ENCODE measurements around the gene GPR12.
A peak's percentile ranks its signal among the peaks of the same experiment; 100 is the strongest.

Gene GPR12

DNA sequence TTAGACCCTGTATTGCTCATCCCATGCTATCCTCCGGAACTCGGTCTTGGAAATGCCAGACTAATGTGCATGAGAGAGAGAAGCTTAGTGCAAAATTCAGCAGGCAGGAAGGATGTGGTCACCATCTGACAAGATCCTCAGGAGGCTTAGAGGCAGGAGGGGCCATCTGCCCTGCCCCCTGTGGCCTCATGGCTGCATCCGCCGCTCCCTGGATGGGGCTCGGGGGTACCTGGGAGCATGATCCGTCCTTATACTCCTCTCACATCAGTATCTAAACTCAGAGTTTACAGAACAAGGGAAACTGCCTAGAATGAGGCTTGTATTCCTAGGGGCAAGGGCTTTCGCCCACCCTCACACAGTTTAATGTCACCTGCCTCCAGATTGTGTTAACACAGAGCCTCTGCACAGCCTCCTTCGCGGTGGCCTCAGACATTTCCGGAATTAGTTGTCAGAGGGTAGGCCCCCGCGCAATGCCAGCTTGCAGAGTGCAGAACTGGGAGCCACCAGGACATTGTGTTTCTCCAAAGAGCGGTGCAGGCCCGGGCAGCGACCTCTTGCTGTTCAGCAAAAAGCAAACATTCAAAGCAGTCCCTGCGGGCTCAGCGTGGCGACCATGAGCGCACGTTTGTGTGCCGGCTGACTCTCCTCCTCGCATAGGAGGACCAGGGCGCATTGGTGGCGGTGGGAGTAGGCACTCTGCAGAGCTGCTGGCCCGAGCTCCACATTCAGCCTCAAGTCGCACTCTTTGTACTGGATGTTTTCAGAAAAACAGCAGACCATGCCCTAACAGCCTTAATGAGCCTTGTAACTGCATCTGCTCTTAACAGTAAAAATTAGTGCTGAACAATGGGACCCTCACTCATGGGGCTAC, 39.1 kb downstream of the GPR12 start:
- H3K27me3 Mint-ChIP-seq = no peaks in the 10 kb centered on the region
- no peaks in the 10 kb centered on the region for H3K9me3 Mint-ChIP-seq
- H3K4me3 Mint-ChIP-seq = peak overlapping the region; percentile 81 to 89
- peaks cover 31% of the 10 kb centered on the region for H3K4me1 Mint-ChIP-seq
- DNase-seq (peak; percentile 38 to 42), ATAC-seq (peak; percentile 89)
- peak overlapping the region; percentile 86 to 94 for H3K27ac Mint-ChIP-seq

DNA sequence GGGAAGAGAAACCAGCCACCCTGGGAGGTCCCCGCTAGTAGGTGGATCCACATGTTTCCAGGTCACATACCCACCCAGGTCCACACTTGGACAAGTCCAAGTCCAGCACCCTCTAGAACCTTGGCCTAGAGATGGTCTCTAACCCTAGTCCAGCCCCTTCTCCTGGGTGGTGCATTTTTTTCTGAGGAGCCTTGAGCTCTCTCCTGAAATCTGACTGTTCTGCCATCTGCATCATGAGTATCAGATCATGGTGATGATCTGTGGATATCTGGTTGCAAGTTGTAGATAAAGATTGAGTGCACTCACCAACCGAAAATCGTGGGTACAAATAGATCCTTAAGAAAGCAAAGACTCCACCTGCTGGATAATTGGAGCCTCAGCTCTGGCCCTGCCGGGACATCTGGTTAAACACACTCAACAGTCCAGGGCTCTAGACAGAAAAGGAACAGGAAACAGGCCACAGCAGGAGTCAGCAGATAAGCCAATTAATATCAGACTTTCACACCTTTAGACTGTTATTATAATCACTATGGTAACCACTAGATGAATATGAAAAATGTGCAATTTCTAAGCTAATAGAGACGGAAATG, 41.1 kb downstream of the GPR12 start:
- Mint-ChIP-seq H3K4me1 (peaks cover 31% of the 10 kb centered on the region), H3K27me3 (no peaks in the 10 kb centered on the region), H3K9me3 (no peaks in the 10 kb centered on the region), H3K4me3 (no peak overlapping the region), H3K27ac (peak overlapping the region in 1 of 2 donors; percentile 27)
- ATAC-seq = no peak
- no peak for DNase-seq

DNA sequence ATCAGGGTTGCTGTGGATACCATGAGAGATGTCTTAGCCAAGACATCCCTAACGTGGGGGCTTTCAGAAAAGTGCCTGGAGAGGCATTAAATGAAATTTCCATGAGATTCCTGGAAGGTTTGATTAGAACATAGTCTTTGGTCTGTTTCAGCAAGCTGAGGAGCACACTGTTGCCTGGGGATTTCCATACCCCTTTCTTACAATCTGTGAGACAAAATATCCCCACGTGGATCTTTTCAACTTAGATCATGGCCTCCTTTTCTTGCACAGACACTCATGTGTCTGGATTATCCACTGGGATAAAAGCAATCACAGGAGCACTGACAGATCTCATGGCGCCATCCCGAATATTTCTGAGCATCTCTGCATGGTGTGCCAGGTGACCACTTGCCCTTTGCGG, 41.7 kb downstream of the GPR12 start:
- DNase-seq (no peak), ATAC-seq (no peak)
- no peak overlapping the region for H3K4me3 Mint-ChIP-seq
- peaks cover 31% of the 10 kb centered on the region for H3K4me1 Mint-ChIP-seq
- no peaks in the 10 kb centered on the region for H3K27me3 Mint-ChIP-seq
- no peak overlapping the region for H3K27ac Mint-ChIP-seq
- H3K9me3 Mint-ChIP-seq = no peaks in the 10 kb centered on the region

DNA sequence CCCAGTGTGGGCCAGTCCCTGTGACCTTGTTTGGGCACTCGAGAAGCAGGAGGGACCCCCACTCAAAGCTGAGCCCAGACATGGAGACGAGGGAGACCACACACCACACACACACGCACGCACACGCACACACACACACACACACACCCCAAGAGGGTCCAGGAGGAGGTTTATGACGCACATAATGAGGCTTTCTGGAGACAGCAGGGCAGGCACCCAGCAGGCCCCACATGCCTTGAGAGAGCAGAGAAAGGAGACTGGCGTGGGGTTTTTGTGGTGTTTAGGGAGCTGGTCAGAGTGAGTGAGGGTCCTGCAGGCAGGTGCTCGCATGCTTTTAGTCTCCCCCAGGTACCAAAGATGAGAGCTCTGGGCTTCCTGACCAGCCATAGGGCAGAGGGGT, 42.4 kb downstream of the GPR12 start:
- no peak for ATAC-seq
- DNase-seq = no peak
- peaks cover 31% of the 10 kb centered on the region for H3K4me1 Mint-ChIP-seq
- peaks cover 0 to 1% of the 10 kb centered on the region in 2 donors for H3K9me3 Mint-ChIP-seq
- H3K27ac Mint-ChIP-seq = no peak overlapping the region
- no peaks in the 10 kb centered on the region for H3K27me3 Mint-ChIP-seq
- H3K4me3 Mint-ChIP-seq = no peak overlapping the region

DNA sequence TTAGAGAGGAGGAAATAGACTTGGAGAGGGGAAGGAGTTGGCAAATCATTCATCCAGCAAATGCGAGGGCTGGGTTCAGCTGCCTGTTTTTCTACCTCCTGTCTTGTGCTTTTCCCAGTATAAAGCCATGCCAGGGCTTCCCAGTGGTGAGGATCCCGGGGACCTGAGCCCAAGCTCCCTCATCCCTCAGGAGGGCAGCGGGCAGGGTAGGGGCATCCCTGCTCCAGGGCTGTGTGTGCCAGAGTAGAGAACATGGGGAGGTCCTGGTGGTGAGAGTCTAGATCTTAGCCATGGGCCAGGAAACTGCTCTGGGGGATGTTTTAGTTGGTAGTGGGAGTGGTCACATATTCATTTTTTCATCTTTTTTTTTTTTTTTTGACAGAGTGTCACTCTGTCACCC, 43.6 kb downstream of the GPR12 start:
- ATAC-seq (no peak), DNase-seq (no peak)
- Mint-ChIP-seq H3K27me3 (no peaks in the 10 kb centered on the region), H3K9me3 (peaks cover 7 to 9% of the 10 kb centered on the region in 2 donors), H3K4me1 (peaks cover 25% of the 10 kb centered on the region), H3K27ac (no peak overlapping the region), H3K4me3 (no peak overlapping the region)

DNA sequence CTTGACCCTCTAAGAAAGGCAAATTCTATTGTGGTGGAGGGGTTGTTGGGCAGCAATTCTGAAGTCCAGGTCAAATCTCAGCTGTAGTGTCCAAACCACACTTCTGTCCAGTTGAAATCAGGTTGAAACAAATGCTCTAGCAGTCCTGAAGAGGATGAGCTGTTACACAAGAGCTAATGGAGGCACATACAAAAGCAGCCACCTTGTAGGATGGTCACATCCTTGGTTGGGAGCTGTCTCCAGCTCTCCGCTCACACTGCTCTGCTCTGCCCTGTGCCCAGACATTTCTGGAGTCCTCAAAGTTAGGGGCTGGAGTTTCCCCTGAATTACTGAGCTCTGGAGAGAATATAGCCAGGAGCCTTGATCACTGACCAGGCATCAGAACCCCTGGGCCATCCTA, 47.2 kb downstream of the GPR12 start:
- Mint-ChIP-seq H3K27me3 (no peaks in the 10 kb centered on the region), H3K9me3 (peaks cover 7 to 9% of the 10 kb centered on the region in 2 donors), H3K4me1 (peaks cover 10% of the 10 kb centered on the region), H3K27ac (no peak overlapping the region), H3K4me3 (no peak overlapping the region)
- ATAC-seq = no peak
- no peak for DNase-seq

DNA sequence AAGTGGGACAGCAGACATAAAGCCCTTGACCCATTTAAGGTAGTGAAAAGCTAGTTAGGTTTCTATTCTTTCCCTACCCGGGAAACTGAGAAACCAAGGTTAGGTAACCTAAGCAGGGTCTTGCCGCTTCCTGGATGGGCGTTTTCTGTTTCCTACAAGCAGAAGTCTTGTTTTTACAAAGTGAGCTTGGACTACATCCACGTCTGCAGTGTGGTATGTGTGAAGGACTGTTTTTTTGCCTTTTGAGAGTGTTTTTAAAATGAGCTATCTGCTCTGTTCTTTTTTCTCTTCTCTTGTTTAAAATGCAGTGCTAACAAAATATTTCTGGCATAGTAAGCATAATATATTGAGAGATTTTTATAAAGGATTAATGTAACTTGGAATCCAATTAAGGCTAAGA, 49.4 kb downstream of the GPR12 start:
- DNase-seq (no peak), ATAC-seq (no peak)
- Mint-ChIP-seq H3K4me1 (peaks cover 10% of the 10 kb centered on the region), H3K9me3 (peaks cover 7 to 9% of the 10 kb centered on the region in 2 donors), H3K4me3 (no peak overlapping the region), H3K27ac (no peak overlapping the region), H3K27me3 (no peaks in the 10 kb centered on the region)

DNA sequence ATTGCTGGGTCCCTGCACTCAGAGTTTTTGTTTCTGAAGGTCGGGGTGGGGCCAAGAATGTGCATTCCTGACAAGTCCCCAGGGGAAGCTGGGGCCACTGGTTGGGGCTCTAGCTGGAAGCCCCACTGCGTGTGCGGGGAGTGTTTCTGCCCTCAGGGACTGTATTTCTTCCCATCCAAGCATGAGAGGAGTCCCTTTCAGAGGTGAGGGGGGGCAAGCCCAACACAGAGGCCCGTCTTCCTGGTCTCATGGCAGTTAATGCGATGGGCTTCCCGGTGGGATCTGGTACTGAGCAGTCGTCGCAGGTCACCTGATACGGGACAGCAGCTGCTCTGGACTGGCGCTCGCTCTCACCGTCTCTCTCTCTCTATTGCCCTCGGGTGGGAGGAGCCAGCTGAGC, 50.4 kb downstream of the GPR12 start:
- DNase-seq (no peak), ATAC-seq (no peak)
- Mint-ChIP-seq H3K4me3 (no peak overlapping the region), H3K27ac (no peak overlapping the region), H3K27me3 (no peaks in the 10 kb centered on the region), H3K4me1 (peaks cover 10% of the 10 kb centered on the region), H3K9me3 (peaks cover 7 to 9% of the 10 kb centered on the region in 2 donors)

DNA sequence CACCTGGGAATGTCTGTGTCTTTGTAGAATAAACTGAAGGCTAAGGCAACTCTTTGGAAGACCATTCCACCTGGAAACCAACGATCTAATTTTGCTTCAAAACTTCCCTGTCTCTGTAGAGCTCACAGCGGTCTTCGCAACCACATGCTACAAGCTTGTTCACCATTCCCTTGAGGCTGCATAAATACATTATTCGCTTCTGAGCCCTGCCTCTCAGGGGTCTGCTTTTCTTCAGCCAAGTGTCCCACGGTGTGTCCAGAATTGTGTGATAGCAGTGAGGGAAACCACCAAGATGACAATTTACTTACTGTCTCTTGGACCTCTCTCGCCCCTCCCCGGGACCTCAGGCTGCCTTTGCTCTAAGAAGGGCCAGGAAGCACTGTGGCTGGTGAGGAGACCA, 51.1 kb downstream of the GPR12 start:
- no peak for ATAC-seq
- no peak for DNase-seq
- Mint-ChIP-seq H3K4me1 (peaks cover 10% of the 10 kb centered on the region), H3K27me3 (no peaks in the 10 kb centered on the region), H3K4me3 (no peak overlapping the region), H3K9me3 (peaks cover 7 to 9% of the 10 kb centered on the region in 2 donors), H3K27ac (no peak overlapping the region)

DNA sequence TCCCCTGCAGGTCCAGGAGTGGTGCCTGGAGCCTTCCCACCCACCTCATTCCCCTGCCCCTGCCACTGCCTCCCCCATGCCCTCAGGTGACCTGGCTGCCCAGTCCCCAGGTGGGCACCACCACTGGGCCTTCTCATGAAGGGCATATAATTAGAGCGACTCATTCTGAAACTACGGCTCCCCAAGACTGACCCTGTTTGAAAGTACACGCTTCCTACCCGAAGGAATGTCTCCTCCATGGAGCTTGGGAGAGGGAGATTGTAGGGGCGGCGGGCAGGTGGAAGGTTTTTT, 52.6 kb downstream of the GPR12 start:
- Mint-ChIP-seq H3K4me3 (no peak overlapping the region), H3K4me1 (peaks cover 10% of the 10 kb centered on the region), H3K9me3 (peaks cover 5% of the 10 kb centered on the region in 2 donors), H3K27me3 (no peaks in the 10 kb centered on the region), H3K27ac (no peak overlapping the region)
- ATAC-seq (no peak), DNase-seq (no peak)

DNA sequence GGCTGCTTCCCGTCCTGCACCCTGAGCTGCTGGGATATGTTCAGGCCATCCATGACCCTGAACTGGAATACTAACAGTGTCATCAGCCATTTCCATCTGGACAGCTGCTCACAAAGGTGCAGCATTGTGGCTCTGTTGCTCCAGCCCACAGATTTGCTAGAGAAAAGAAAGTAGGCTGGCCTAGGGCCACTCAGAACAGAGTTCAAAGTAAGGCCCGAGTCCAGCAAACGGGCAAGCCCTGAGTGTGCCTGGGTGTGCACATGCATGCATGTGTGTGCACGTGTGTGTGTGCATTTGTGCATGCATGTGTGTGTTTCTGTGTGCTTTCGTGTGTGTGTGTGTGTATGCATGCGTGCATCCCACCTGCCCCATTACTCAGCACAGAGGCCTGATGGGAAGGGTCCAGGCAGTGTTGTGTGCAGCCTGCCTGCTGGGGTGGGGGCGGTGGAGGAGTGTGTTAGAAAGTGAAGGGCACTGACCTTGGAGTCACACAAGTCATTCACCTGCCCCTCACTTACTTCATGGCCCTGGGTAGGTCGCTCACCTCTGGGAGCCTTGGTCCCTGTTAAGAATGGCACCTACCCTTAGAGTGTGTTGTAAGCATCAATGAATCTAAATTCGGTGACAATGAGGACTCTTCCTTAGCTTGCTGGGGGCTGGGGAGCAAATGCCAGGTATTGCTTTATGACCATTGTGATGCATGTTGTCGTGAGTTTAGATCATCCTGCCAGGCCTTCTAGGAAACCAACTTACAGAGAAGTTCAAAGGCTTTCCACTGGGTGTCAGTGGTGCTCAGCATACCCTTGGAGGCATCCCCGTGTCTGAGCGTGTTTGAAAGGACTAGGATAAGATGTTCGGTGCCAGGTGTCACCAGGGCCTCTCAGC, 53.2 kb downstream of the GPR12 start:
- no peak overlapping the region for H3K27ac Mint-ChIP-seq
- H3K9me3 Mint-ChIP-seq = no peaks in the 10 kb centered on the region
- no peaks in the 10 kb centered on the region for H3K27me3 Mint-ChIP-seq
- H3K4me1 Mint-ChIP-seq = peaks cover 10% of the 10 kb centered on the region
- ATAC-seq (peak; percentile 86), DNase-seq (peak; percentile 30 to 45)
- H3K4me3 Mint-ChIP-seq = no peak overlapping the region

DNA sequence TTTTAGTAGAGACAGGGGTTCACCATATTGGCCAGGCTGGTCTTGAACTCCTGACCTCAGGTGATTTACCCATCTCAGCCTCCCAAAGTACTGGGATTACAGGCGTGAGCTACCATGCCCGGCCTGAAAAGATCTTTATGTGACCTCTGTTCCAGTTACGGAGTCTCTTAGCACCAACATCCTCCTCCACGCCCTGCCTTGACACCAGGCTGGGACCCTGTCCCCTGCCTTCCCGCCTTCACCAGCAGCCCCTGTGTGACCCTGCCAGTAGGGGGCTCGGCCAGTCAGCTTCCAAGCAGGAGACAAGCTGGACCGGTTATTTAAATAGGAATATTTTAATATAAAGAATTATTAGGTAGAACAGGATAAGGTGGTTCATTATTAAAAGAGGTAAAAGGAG, 54.2 kb downstream of the GPR12 start:
- DNase-seq (no peak), ATAC-seq (no peak)
- Mint-ChIP-seq H3K9me3 (no peaks in the 10 kb centered on the region), H3K4me1 (peaks cover 10% of the 10 kb centered on the region), H3K27ac (no peak overlapping the region), H3K27me3 (no peaks in the 10 kb centered on the region), H3K4me3 (no peak overlapping the region)

DNA sequence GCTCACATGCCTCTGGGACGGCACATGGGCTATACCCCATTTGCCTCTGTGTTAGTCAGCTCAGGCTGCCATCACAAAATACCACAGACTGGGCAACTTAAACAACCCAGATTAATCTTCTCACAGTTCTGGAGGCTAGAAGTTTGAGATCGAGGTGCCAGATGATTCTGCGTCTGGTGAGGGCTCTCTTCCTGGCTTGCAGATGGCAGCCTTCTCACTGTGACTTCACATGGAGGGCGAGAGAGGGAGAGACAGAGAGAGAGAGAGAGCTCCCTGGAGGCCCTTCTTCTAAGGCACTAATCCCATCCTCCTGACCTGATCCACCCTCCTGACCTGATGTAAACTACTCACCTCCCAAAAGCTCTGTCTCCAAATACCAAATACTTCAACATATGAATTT, 55.0 kb downstream of the GPR12 start:
- Mint-ChIP-seq H3K9me3 (no peaks in the 10 kb centered on the region), H3K27me3 (no peaks in the 10 kb centered on the region), H3K4me3 (no peak overlapping the region), H3K27ac (no peak overlapping the region), H3K4me1 (peaks cover 2% of the 10 kb centered on the region)
- no peak for ATAC-seq
- DNase-seq = no peak
